OCI-LY3 (cell line): ENCODE results near the gene FRAS1.

Experiments used
- H2AFZ ChIP-seq: fragments of 200-600, 300-600 bp; shearing (Covaris generic); 2 replicates; pipeline ENCODE4 v1.6.0; 2014; ENCODE audit warnings: antibody characterized with exemption, low read depth, low read length
- H3K27ac ChIP-seq: fragments of 200-600, 300-600 bp; sonication (generic); 2 replicates; pipeline ENCODE4 v1.5.1; 2014; ENCODE audit warnings: mild to moderate bottlenecking, low read length, moderate library complexity, mixed read lengths
- H3K27me3 ChIP-seq: fragments of 200-600, 300-600 bp; sonication (generic); 2 replicates; pipeline ENCODE4 v1.6.1; 2014; ENCODE audit warnings: low read depth, low read length, mixed read lengths
- H3K36me3 ChIP-seq: fragments of 200-600, 300-600 bp; sonication (generic); replicated peaks from 2 replicates; pipeline ENCODE3; 2014; ENCODE audit warnings: low read depth, low read length, mixed read lengths
- H3K4me1 ChIP-seq: fragments of 300-600, 200-600 bp; sonication (generic); 2 replicates; pipeline ENCODE4 v1.6.1; 2014; ENCODE audit warnings: low read length, mixed read lengths
- H3K4me2 ChIP-seq: fragments of 200-600, 300-600 bp; sonication (generic); 2 replicates; pipeline ENCODE4 v1.6.1; 2014; ENCODE audit warnings: low read length, mixed read lengths
- H3K4me3 ChIP-seq: fragments of 300-600, 200-600 bp; sonication (generic); 2 replicates; pipeline ENCODE4 v1.5.1; 2014; ENCODE audit warnings: antibody characterized with exemption, mild to moderate bottlenecking, low read length, moderate library complexity
- H3K79me2 ChIP-seq: fragments of 300-600, 200-600 bp; shearing (Covaris generic); 2 replicates; pipeline ENCODE4 v1.6.1; 2014; ENCODE audit warnings: mild to moderate bottlenecking, low read length, mixed read lengths
- H3K9ac ChIP-seq: fragments of 300-600, 200-600 bp; shearing (Covaris generic); 2 replicates; pipeline ENCODE4 v1.6.0; 2014; ENCODE audit warnings: mild to moderate bottlenecking, low read length, moderate library complexity
- H3K9me3 ChIP-seq: fragments of 200-600, 300-600 bp; shearing (Covaris generic); 2 replicates; pipeline ENCODE4 v1.6.1; 2014; ENCODE audit warnings: low read length, mixed read lengths; ENCODE audit not compliant: insufficient read depth
- H4K20me1 ChIP-seq: fragments of 200-600, 300-600 bp; sonication (generic); 2 replicates; pipeline ENCODE4 v1.6.1; 2016; ENCODE audit warnings: low read length, mixed read lengths; ENCODE audit not compliant: insufficient read depth
- EZH2phosphoT487 ChIP-seq: fragments of 200-600 bp; shearing (Covaris generic); IDR thresholded peaks from 2 replicates; pipeline ENCODE4 v1.6.1; 2018; ENCODE audit warnings: antibody characterized with exemption, mixed run types, low read depth
- TF ChIP-seq, protein P1 (sequence below): fragments of 200-600, 300-600 bp; sonication (generic); IDR thresholded peaks from 2 replicates; pipeline ENCODE4 v1.5.1; 2014; ENCODE audit warnings: antibody characterized with exemption, low read length, low read depth

The FRAS1 gene

DNA sequence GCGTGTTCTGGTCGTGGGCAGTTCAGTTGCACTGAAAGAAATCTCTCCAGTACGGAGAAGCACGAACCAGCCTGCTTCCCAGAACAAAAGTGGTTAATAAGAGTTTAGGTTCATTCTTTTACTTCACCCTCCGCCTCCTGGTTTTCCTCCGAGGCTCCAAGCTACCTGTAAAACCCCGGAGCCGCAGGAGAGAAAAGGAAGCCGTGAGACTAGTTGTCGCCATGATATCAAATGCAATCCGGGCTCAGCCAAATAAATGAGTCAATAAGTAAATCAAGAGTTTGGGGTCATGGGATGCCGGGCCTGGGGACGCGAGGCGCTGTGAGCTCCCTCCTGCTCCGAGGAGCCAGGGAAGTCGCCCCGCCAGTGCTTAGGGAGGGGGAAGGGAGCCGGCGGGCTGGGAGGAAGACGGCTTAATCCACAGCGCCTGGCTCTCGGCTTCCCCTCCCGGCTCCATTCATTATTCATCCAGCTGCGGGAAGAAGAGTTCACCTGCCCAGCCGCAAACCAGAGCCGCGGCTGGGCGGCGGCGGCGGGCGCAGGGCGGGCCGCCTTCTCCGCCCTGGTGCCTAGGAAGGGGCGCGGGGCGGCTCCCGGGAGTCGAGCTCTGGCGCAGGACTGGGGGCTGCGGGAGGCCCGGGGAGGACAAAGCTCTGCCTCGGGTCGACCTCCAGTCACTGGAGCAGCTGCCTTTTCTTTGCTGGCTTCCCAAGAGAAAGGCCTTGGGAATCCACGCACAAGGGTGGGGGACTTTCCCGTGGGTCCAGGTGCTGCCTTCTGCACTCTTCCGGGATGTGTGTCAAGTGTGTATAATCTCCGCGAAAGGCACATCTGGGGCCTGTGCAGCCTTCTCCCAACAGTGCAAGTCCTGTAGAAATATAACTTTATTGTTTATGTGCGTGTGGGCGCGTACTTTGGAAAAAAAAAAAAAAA is 1.7 kb downstream of the FRAS1 start:
- H3K4me2 ChIP-seq, result peak overlapping the region; percentile 81
- no peaks in the 10 kb centered on the region for H3K79me2 ChIP-seq
- no peak overlapping the region for H2AFZ ChIP-seq

DNA sequence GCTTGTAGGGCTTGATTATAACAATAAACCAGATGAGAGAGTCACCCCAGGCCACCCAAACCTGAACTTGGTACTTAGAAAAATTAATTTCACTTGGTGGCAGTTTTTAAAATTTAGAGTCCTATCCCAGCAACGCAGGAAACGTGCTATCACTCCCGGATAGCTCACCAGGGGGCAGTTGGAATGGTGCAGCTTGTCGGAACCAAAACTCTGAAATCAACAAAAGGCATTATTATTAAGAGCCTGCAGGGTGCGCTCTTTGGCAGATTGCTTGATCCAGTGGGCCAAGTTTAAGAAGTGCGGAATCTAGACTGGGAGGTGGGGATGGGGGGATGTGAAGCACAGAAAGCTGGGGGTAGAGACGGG is 2.4 kb downstream of the FRAS1 start:
- Histone ChIP-seq H4K20me1 (no peaks in the 10 kb centered on the region), H3K36me3 (no peaks in the 10 kb centered on the region), H3K4me3 (peak overlapping the region; percentile 62), H3K79me2 (no peaks in the 10 kb centered on the region), H3K9me3 (no peaks in the 10 kb centered on the region), H3K27me3 (peaks cover 21% of the 10 kb centered on the region), H3K4me1 (peaks cover 10% of the 10 kb centered on the region), H3K9ac (no peak overlapping the region), H2AFZ (no peak overlapping the region), H3K4me2 (peak overlapping the region; percentile 52), H3K27ac (no peak overlapping the region)
- no peak for TF ChIP-seq EZH2phosphoT487
- TF ChIP-seq, protein P1, sequence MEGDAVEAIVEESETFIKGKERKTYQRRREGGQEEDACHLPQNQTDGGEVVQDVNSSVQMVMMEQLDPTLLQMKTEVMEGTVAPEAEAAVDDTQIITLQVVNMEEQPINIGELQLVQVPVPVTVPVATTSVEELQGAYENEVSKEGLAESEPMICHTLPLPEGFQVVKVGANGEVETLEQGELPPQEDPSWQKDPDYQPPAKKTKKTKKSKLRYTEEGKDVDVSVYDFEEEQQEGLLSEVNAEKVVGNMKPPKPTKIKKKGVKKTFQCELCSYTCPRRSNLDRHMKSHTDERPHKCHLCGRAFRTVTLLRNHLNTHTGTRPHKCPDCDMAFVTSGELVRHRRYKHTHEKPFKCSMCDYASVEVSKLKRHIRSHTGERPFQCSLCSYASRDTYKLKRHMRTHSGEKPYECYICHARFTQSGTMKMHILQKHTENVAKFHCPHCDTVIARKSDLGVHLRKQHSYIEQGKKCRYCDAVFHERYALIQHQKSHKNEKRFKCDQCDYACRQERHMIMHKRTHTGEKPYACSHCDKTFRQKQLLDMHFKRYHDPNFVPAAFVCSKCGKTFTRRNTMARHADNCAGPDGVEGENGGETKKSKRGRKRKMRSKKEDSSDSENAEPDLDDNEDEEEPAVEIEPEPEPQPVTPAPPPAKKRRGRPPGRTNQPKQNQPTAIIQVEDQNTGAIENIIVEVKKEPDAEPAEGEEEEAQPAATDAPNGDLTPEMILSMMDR, result peak; percentile 63

More for the DNA sequence above, 1.7 kb downstream of the FRAS1 start:
- no peaks in the 10 kb centered on the region for H4K20me1 ChIP-seq
- TF ChIP-seq EZH2phosphoT487, result no peak
- TF ChIP-seq, protein P1, result no peak
- peaks cover 10% of the 10 kb centered on the region for H3K4me1 ChIP-seq
- H3K27ac ChIP-seq, result no peak overlapping the region
- H3K4me3 ChIP-seq, result peak overlapping the region; percentile 87
- H3K27me3 ChIP-seq, result peaks cover 21% of the 10 kb centered on the region
- H3K9ac ChIP-seq, result no peak overlapping the region
- no peaks in the 10 kb centered on the region for H3K36me3 ChIP-seq
- no peaks in the 10 kb centered on the region for H3K9me3 ChIP-seq

DNA sequence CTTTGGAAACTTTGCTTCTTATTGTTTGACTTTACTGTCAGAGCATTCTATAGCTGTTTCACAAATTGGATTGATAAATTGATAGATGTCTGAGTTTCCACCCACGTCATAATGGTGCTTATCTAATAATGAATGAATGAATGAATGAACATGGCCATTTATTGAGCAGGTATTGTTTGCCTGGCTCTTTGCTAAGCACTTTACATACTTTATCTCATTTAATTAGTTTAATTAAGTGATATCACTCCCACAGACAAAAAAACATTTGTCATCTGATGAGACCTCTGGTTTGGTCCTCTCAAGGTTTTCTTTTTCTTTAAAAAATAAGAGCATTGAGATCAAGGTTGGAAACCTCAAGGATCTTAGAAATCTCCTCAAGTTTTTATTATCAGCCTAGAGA is 2.8 kb downstream of the FRAS1 start:
- no peaks in the 10 kb centered on the region for H4K20me1 ChIP-seq
- H3K9me3 ChIP-seq, result no peaks in the 10 kb centered on the region
- H3K4me3 ChIP-seq, result no peak overlapping the region
- TF ChIP-seq, protein P1, result no peak
- TF ChIP-seq EZH2phosphoT487, result no peak
- H3K4me1 ChIP-seq, result peaks cover 10% of the 10 kb centered on the region
- H3K9ac ChIP-seq, result no peak overlapping the region
- peaks cover 21% of the 10 kb centered on the region for H3K27me3 ChIP-seq
- no peak overlapping the region for H2AFZ ChIP-seq
- no peak overlapping the region for H3K4me2 ChIP-seq
- H3K36me3 ChIP-seq, result no peaks in the 10 kb centered on the region
- H3K27ac ChIP-seq, result no peak overlapping the region
- no peaks in the 10 kb centered on the region for H3K79me2 ChIP-seq

DNA sequence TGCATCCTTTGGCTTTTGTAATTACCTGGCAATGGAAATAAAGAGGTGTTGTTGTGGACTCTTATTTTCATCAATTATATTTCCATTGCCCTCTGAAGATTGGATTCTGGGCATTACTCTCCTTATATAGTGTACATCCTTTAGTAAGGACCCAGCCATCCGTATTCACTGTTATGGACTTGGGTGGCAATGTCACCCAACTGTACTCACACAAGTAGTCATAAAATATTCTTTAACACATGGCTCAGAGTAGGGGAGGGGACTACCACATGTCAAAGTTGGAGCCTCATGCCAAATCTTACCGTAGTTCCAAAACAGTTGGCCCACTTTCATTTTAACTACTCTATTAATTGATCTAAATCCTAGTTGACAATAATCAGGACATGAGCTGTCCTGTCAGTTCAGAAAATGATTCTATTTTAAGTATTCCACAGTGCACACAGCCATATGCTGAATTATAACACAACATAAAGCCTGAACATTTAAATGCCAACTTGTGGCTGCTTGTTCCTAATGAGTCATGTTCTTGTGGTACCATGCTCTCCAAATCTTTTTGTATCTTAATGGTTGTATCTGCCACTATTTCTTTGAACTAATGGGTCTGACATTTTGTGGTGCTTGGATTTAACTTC is 4.9 kb downstream of the FRAS1 start:
- H3K4me3 ChIP-seq, result no peak overlapping the region
- H3K36me3 ChIP-seq, result no peaks in the 10 kb centered on the region
- no peak overlapping the region for H3K27ac ChIP-seq
- H3K9me3 ChIP-seq, result no peaks in the 10 kb centered on the region
- peaks cover 8% of the 10 kb centered on the region for H3K4me1 ChIP-seq
- H3K79me2 ChIP-seq, result no peaks in the 10 kb centered on the region
- TF ChIP-seq, protein P1, result no peak
- no peak for TF ChIP-seq EZH2phosphoT487
- H4K20me1 ChIP-seq, result no peaks in the 10 kb centered on the region
- H3K9ac ChIP-seq, result no peak overlapping the region
- peaks cover 26% of the 10 kb centered on the region for H3K27me3 ChIP-seq
- no peak overlapping the region for H3K4me2 ChIP-seq
- no peak overlapping the region for H2AFZ ChIP-seq
